Activated CD4-positive, CD25-positive, alpha-beta regulatory T cell treated with anti-CD3 and anti-CD28 coated beads, Interleukin-2, amount 50 U/mL, for 24 hours (primary cell): ENCODE measurements around the gene TBX15.

Experiments
- ATAC-seq, 2 donors: fragments of 150-1000 bp; cut with Tn5 transposase; one replicate each; pipeline ENCODE4 v1.10.0; 2021; ENCODE audit warnings: mild to moderate bottlenecking in 1 of 2, moderate library complexity in 1 of 2

TBX15 gene

GRCh38 chr1:118984722-118985639 is 3.2 kb downstream of the TBX15 start:
- no peak for ATAC-seq

DNA sequence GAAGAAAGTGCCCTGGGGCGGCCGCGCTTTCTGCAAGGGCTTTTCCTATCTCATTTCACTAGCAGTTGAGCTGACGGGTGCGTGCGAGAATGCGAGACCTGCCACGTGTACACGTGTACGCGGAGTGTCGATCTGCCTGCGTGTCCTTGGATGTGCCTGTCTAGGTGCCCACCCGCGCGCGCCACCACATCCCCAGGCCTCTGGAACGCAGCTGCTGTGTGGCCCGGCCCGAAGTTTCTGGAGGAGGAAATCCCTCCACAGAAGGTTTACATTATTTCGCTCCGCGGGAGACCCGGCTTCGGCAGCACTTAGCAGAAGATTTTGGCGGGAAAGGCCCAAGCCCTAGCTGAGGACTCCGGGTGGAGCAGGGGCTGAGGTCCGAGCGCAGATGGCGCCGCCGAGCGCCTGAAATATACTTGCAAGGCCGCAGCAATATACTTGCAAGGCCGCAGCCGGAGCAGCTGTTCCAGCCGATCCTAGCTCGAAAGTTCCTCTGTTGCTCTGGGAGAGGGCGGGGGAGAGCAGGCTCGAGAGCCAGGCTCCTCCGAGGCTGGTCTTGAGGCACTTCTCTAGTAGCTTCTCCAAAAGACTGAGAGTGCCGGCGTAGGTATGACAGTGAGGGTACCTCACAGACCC is 3.9 kb downstream of the TBX15 start:
- ATAC-seq = no peak

DNA sequence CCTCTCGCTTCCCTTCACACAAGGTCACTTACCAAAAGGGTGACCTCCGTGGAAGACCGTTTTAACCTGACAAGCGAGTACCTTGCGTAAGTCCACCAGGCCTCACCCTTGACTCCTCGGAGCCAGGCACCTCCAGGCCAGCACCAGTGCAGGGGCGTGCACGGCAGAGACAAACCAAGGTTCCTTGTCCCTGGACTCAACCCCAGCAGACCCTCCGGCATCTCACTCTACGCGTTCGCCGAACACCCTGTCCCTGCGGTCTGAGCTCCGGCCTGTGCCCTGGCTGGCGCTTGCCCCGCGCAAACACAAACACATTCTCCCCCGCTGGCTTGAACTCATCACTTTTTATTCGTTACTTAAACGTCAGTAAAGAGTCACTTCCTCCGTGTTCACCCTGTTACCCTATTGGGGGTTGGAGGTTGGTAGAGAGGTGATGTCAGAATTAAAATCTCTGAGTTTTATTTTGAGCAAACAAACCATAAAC is 4.5 kb downstream of the TBX15 start:
- ATAC-seq = no peak

DNA sequence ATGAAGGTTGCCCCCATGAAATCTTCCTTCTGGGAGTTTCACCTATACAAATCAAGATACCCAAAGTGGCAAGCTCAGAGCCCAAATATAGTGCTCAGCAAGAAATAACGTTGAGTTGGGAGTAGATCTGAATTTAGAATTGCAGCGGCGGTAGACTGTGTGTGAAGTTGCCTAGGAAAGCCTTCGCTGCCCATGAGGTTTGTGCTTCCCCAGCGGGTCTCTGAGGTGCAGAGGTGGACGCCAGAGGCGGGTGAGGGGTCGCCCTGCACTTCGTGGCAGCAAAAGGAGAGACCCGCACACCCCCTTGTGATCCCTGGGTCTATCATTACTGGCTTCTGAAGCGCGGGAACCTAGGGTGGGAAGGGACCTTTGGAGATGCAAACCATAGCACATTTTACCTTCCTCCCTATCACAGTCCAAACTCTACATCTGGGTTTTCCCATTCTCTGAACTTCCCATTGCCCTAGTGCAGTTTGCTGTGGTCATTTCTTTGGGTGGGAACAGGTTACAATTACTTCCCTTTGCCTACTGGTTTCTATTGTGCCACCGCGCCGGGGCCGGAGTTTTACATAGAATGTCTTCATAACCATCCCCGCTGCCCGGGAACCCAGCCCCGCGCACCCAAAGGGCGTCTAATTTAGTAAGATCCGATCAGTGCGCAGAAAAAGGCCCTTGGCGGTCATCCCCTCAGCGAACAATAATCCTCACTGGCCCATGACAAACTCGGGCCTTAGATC is 5.2 kb downstream of the TBX15 start:
- ATAC-seq = no peak

DNA sequence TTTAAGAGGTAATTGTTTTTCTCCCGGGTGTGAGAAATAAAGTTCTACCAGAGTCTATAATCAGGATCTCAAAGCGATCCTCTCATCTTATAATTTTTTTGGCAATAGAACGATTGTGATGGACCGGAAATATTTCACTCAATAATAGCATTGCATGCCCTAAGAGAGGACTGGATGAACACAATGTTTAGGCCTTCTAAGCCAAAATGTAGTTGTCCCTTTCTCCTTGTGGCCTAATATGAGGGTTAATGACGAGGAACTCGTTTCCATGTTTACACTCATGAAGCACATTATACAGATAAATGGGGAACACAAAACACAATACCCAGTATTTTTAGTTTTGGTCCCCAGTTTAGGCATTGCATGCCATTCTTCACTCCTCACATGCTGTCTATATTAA is 5.9 kb downstream of the TBX15 start:
- no peak for ATAC-seq

GRCh38 chr1:118981436-118981835 is 6.7 kb downstream of the TBX15 start:
- no peak for ATAC-seq

- no peak for ATAC-seq
These were observed 8.2 kb downstream of the TBX15 start for GRCh38 chr1:118979754-118980575.

GRCh38 chr1:118978914-118979701 is 9.0 kb downstream of the TBX15 start:
- ATAC-seq = no peak

GRCh38 chr1:118977600-118977999 is 10.5 kb downstream of the TBX15 start:
- no peak for ATAC-seq

DNA sequence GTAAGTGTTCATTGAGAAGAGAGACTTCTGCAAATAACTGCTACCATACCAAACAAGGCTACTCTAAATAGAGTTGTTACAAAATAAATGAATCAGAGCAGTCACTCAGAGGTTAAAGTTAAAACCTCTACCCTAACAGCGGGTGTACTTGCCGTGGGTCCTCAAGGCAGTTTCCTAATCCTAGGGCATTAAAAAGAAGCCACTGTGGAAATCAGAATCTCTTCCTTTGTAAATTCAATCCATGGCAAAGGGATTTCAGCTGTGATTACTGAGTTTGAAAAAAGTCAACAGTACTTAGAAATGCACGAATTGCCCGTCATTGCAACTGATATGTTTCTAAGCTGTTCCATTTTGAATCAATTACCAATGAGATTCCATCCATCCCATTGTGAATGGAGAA is 13.5 kb downstream of the TBX15 start:
- ATAC-seq = no peak

- ATAC-seq = no peak
These were observed 14.5 kb downstream of the TBX15 start for GRCh38 chr1:118973531-118974137.

GRCh38 chr1:118973032-118973431 is 15.1 kb downstream of the TBX15 start:
- ATAC-seq = no peak

GRCh38 chr1:118970451-118970850 is 17.7 kb downstream of the TBX15 start:
- ATAC-seq = no peak

DNA sequence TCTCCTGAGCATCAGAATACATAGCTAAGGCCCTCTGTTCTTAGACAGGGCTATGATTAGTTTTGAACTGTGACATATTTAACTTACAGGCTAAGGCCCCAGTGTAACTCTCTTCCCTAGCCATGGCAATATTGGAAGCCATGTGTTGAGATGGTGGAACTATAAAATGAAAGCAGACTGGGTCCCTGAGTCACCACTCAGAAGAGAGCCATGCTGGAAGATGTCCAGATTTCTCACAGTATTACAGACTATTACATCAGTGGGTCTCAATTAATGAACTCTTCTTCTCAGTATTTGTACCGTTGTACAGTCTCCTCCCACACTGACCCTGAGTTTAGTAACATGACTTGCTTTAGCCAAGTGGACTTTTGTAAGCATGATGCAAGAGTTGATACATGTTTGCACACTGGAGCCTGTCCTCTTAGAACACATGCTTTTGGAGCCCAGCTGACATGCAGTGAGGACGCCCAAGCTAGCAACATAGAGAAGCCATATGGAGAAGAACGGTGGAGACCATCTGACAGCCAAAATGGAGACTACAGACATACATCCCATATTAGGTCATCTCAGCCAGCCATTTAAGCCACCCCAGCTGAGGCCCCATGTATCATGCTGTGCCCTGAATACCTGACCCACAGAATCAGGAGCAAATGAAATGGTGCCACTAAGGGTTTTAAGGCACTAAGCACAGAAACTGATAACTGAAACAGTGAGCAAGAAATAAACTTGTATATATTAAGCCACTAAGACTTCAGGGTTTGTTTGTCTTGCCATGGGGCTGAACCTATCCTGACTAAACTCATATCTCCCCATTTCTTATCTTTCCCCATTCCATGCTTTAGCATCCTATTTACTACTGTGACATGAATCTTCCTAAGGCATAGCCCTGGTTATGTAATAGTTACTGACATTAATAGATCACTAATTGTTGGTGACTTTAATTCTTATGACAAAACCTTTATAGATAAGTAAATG is 24.4 kb downstream of the TBX15 start:
- ATAC-seq = no peak

DNA sequence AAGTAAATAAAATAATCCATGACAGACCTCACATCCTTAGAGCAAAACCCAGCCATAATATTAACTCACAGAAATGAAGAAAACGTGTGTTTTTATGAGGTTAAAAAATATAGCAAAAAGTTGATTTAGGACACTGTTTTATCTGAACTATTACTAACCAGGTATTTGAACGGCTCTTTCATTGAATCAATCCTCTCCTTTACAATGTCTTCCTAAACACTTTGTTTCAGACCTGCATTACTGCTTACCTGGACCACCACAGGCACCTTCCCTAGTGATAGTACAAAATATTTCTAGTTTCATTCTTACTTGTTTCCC is 25.0 kb downstream of the TBX15 start:
- ATAC-seq = no peak

- ATAC-seq = no peak
These were observed 27.0 kb downstream of the TBX15 start for GRCh38 chr1:118961156-118961555.

GRCh38 chr1:118960567-118961136 is 27.5 kb downstream of the TBX15 start:
- no peak for ATAC-seq

- ATAC-seq = no peak
These were observed 28.0 kb downstream of the TBX15 start for GRCh38 chr1:118960026-118960561.

- ATAC-seq = no peak
These were observed 29.1 kb downstream of the TBX15 start for GRCh38 chr1:118958937-118959631.
